HG02610 (cell line): ENCODE results near the gene NDUFV3.
"Not testable (repeated sequence)": the region's sequence is repeated elsewhere in the genome, so short reads cannot be mapped to it uniquely, and the experiment has no call there.

Experiments used
- ATAC-seq: cut with Tn5 transposase; IDR thresholded peaks from one replicate; pipeline ENCODE4 v1.9.1; 2021; ENCODE audit warnings: mild to moderate bottlenecking, moderate library complexity; ENCODE audit not compliant: unreplicated experiment

NDUFV3 gene

GRCh38 chr21:42855937-42856335, 37.2 kb upstream of the NDUFV3 start:
- no peak for ATAC-seq

DNA sequence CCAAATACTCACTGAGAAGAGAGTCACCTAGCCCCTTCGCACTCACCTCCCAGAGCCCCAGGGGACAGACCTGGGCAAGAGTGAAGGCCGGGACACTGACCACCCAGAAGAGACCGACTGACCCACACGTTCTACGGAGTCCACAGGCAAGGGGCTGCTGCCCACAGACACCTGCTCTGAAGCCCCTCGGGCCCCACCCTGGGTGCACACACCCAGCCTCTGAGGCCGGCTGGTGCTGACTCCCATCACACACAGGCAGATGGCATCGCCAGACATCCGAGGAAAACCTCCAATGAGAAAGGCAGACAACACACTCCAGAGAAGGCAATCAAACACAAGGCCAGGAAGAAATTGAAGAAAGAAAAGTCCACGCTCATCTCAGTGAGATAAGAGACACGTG, 35.9 kb upstream of the NDUFV3 start:
- no peak for ATAC-seq

- ATAC-seq: no peak
Measured at GRCh38 chr21:42858185-42858847, 34.8 kb upstream of the NDUFV3 start.

GRCh38 chr21:42858957-42859890, 33.9 kb upstream of the NDUFV3 start:
- no peak for ATAC-seq

- ATAC-seq: no peak
Measured at GRCh38 chr21:42859891-42860230, 33.2 kb upstream of the NDUFV3 start.

GRCh38 chr21:42860345-42860744, 32.8 kb upstream of the NDUFV3 start:
- ATAC-seq: no peak

DNA sequence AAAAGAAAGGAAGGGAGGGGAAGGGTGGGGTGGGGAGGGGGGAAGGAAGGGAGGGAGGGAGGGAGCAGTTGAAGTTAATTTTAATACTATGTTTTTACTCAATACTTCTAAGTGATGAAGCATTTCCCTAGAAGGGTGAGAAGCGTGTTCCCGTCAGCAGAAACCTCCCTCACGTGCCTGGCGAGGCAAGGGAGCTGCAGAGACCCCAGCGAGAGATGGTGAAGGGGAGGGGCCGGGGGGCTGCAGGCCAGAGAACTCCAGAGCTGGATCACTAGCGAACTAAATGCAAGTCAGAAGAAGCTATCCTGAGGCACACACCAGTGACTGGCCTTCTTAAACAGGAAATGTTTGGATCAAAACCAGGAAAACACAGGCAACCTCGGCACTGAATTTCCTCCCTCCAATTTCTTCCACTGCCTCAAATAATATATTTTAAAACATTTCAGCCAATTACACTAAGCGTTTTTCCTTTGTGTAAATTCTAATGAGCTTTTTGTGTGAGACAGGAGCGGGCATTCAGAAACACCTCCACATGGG, 31.7 kb upstream of the NDUFV3 start:
- ATAC-seq: no peak

- no peak for ATAC-seq
Measured at GRCh38 chr21:42861848-42862400, 31.2 kb upstream of the NDUFV3 start.

DNA sequence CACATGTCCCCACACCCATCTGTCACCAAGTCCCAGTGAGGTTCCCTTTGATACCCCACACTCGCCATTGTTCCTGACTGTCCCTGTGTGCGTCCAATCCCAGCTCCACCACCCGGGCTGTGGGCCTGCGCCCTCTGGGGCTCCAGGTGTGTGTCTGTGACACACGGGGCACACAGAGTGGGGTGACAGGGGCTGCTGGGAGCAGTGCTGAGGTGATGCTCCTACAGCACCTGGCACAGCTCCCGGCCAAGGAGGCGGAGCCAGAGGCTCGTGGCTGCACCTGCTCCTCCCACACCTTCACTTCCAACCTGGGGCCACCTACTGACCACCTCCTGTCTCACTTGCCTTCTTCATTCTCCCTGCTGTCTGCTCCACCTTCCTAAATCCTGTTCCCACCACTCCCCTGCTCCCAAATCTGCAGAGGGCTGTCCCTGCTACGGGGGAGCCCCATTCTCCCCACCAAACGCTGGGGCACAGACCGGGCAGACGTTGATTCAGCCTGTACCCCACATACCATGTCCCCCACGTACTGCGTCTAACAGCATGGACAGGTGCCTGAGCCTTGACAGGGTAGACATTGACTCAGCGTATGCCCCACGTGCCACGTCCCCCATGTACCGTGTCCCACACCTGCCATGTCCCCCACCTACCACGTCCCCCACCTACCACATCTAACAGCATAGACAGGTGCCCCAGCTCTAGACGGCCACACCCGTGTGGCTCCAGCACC, 30.2 kb upstream of the NDUFV3 start:
- no peak for ATAC-seq

GRCh38 chr21:42863504-42863870, 29.6 kb upstream of the NDUFV3 start:
- ATAC-seq: no peak

DNA sequence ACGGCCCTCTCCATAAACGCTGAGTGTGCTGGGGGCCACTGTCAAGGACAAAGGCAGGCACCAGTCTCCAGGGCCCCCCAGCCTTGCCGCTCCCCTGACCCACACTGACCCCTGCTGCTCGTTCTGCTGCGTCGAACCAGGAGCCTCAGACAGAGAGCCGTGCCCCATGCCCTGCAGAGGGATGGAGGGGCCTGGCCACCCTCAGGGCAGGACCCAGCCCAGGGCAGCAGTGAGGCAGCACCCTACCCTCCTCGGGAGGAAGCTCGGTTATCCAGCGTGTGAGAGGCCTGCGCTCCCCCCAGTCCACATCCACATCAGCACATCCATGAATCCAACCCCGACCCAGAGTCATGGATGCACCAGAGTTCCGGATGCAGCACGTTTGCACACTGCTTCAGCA, 28.8 kb upstream of the NDUFV3 start:
- no peak for ATAC-seq

GRCh38 chr21:42864815-42865775, 28.0 kb upstream of the NDUFV3 start:
- ATAC-seq: no peak

DNA sequence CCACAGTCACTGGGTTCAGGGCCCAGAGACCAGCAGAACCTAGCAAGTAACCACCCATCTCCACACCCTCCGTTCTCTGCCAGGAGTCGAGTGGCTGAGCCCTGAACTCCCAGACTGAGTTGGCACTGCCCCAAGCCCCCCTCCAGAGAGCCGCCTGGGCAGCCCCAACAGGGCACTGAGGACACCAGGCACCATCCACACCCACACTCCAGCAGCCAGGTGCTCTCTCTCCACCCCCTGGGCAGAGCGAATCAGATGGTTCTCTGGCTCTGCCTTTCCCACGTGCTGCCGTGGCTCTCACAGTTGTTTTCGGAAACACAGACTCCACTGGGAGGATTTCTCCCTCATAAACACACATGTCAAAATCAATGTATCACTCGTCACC, 27.3 kb upstream of the NDUFV3 start:
- ATAC-seq: no peak

- no peak for ATAC-seq
Measured at GRCh38 chr21:42868196-42868595, 24.9 kb upstream of the NDUFV3 start.

GRCh38 chr21:42873096-42873495, 20.0 kb upstream of the NDUFV3 start:
- ATAC-seq: no peak

DNA sequence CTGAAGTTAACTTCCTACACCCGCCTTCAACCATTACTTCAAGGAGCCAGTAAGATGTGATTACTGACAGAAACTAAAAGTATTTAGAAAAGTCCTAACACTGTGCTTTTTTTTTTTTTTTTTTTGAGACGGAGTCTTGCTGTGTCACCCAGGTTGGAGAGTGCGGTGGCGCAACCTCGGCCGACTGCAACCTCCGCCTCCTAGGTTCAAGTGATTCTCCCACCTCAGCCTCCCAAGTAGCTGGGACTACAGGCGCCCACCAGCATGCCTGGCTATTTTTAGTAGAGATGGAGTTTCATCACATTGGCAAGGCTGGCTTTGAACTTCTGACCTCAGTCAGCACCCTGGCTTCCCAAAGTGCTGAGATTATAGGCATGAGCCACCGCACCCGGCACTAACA, 17.3 kb upstream of the NDUFV3 start:
- not testable (repeated sequence) for ATAC-seq

DNA sequence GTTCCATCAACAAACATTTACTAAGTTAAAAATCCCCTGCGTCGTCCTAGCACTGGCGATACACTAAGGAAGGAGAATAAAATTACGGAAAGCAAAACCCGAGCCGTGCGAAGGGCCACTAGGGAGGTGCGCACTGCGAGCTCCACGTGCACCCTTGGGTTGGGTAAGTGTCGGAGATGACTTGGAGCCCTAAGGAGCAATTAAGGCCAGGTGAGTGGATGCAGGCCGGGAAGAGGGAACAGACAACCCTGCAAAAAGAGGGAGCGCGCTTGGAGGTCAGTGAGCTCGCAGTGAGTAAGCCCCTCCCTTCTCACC, 14.5 kb upstream of the NDUFV3 start:
- peak; percentile 17 for ATAC-seq

- ATAC-seq: peak; percentile 81
Measured at GRCh38 chr21:42878993-42879787, 13.9 kb upstream of the NDUFV3 start, which contains the start of gene WDR4. WDR4 (minus strand) TSS chr21:42879539; CDS start chr21:42879495, 44 bp downstream.

GRCh38 chr21:42880352-42880751, 12.8 kb upstream of the NDUFV3 start:
- no peak for ATAC-seq
